ENCODE data around the gene DDX60.

Gene DDX60, protein sequence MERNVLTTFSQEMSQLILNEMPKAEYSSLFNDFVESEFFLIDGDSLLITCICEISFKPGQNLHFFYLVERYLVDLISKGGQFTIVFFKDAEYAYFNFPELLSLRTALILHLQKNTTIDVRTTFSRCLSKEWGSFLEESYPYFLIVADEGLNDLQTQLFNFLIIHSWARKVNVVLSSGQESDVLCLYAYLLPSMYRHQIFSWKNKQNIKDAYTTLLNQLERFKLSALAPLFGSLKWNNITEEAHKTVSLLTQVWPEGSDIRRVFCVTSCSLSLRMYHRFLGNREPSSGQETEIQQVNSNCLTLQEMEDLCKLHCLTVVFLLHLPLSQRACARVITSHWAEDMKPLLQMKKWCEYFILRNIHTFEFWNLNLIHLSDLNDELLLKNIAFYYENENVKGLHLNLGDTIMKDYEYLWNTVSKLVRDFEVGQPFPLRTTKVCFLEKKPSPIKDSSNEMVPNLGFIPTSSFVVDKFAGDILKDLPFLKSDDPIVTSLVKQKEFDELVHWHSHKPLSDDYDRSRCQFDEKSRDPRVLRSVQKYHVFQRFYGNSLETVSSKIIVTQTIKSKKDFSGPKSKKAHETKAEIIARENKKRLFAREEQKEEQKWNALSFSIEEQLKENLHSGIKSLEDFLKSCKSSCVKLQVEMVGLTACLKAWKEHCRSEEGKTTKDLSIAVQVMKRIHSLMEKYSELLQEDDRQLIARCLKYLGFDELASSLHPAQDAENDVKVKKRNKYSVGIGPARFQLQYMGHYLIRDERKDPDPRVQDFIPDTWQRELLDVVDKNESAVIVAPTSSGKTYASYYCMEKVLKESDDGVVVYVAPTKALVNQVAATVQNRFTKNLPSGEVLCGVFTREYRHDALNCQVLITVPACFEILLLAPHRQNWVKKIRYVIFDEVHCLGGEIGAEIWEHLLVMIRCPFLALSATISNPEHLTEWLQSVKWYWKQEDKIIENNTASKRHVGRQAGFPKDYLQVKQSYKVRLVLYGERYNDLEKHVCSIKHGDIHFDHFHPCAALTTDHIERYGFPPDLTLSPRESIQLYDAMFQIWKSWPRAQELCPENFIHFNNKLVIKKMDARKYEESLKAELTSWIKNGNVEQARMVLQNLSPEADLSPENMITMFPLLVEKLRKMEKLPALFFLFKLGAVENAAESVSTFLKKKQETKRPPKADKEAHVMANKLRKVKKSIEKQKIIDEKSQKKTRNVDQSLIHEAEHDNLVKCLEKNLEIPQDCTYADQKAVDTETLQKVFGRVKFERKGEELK (N-terminal part only)

DNA sequence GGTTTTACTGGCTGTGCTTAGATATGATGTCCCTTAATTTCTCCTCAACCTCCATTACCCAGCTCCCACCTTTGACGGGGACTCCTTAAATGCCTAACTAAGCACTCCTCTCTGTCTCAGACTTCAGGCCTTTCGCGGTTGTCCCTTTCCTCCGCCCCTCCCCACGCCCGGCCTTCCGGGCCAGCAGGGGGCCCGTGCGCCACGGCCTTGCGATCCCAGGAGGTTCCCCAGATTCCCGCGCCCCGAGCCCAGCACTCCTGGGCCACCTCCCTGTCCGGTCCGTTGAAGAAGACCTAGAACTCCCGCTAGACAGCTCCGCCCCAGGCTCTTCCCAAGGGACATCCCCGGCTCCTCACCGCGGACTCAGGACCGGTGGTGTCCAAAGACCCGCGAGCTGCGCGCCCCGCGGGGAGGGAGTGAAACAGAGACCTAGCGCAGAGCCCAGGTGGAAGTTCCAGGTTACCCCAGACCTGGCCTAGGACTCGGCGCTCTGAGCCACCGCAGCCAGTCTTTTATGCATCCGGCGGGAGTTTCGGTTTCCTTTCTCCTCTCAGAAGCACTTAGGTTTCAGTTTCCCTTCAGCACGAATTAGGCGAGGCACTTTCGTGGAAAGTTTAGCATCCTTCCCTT lies at the start of gene DDX60:
Gene DDX60 (minus strand): TSS at position 487 of the 630 bp plus-strand sequence. CDS start 7,493 bp downstream, outside the sequence.
- TF ChIP-seq, protein P1, sequence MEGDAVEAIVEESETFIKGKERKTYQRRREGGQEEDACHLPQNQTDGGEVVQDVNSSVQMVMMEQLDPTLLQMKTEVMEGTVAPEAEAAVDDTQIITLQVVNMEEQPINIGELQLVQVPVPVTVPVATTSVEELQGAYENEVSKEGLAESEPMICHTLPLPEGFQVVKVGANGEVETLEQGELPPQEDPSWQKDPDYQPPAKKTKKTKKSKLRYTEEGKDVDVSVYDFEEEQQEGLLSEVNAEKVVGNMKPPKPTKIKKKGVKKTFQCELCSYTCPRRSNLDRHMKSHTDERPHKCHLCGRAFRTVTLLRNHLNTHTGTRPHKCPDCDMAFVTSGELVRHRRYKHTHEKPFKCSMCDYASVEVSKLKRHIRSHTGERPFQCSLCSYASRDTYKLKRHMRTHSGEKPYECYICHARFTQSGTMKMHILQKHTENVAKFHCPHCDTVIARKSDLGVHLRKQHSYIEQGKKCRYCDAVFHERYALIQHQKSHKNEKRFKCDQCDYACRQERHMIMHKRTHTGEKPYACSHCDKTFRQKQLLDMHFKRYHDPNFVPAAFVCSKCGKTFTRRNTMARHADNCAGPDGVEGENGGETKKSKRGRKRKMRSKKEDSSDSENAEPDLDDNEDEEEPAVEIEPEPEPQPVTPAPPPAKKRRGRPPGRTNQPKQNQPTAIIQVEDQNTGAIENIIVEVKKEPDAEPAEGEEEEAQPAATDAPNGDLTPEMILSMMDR (IDR thresholded peaks at IDR 0.05; ENCODE audit: low read depth, low read length), result peak; percentile 56
- DNase-seq (ENCODE audit: low read depth in 2 of 2), result peak; percentile 80 to 85
- peak within 1 kb of the TSS; percentile 86 to 89 for H3K4me3 ChIP-seq (replicated peaks in 1 of 2; ENCODE audit: low read depth in 2 of 2, low read length in 2 of 2)

DNA sequence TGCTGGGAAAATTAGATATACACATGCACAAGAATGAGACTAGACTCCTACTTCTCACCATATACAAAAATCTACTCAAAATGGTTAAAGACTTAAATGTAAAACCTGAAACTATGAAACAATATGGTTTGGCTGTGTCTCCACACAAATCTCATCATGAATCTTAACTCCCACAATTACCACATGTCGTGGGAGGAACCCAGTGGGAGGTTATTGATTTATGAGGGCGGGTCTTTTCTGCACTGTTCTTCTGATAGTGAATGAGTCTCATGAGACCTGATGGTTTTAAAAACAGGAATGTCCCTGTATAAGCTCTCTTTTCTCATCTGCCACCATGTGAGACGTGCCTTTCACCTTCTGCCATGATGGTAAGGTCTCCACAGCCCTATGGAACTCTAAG lies 48.5 kb upstream of the DDX60 start:
- TF ChIP-seq, protein P1 (IDR thresholded peaks at IDR 0.05; ENCODE audit: low read depth, low read length), result no peak
- no peak overlapping the region for H3K4me3 ChIP-seq (replicated peaks in 1 of 2; ENCODE audit: low read depth in 2 of 2, low read length in 2 of 2)

DNA sequence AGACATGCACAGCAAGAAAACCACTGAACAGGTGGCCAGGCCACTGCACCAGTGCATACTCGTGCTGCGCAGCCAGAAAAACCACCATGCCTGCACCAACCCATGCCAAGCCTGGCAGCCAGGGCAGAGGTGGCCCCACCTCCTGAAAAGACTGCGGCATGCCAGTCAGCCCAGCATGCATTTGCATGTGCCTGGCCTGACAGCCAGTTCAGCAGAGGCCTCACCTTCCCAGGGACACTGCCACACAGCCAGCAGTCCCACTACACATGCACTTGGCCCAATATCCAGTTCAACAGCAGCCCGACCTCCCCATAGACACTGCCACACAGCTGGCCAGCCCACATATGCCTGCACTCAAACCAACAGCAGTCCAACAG lies 43.5 kb upstream of the DDX60 start:
- H3K4me3 ChIP-seq (replicated peaks in 1 of 2; ENCODE audit: low read depth in 2 of 2, low read length in 2 of 2), result no peak overlapping the region
- DNase-seq (ENCODE audit: low read depth in 2 of 2), result no peak
- TF ChIP-seq, protein P1 (IDR thresholded peaks at IDR 0.05; ENCODE audit: low read depth, low read length), result no peak

More for the DNA sequence above, 48.5 kb upstream of the DDX60 start:
- no peak for DNase-seq (ENCODE audit: low read depth in 2 of 2)

DNA sequence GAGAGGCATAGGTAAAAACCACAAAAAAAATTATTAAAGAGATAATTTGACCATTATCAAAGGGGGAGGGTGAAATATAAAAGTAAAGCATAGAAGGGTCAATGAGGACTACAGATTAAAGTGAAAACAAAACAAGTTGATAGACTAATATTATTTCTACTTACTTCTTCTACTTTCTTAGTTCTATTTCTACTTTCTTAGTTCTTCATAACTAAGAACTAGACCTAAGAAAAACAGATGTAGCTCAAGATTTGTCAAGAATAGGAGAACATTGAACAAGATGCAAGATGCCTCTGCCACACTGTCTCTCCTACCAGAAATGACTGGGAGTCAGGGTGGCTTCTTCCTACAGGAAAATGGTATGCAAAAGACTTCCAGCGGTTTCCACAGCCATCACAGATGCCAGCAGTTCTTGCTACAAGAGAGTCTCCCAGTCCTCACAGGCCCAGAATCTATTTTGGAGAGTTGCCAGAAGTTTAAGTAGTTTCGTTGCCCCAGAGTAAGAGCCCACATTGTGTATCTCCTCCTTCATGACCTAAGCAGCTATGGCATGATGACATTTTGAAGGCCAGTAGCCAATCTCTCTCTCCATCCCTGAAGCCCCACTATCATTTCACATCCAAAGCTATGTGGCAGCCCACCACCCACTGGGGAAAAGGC lies 42.9 kb upstream of the DDX60 start:
- TF ChIP-seq, protein P1 (IDR thresholded peaks at IDR 0.05; ENCODE audit: low read depth, low read length), result no peak
- DNase-seq (ENCODE audit: low read depth in 2 of 2), result peak in 1 of 2 donors; percentile 3
- H3K4me3 ChIP-seq (replicated peaks in 1 of 2; ENCODE audit: low read depth in 2 of 2, low read length in 2 of 2), result no peak overlapping the region

DNA sequence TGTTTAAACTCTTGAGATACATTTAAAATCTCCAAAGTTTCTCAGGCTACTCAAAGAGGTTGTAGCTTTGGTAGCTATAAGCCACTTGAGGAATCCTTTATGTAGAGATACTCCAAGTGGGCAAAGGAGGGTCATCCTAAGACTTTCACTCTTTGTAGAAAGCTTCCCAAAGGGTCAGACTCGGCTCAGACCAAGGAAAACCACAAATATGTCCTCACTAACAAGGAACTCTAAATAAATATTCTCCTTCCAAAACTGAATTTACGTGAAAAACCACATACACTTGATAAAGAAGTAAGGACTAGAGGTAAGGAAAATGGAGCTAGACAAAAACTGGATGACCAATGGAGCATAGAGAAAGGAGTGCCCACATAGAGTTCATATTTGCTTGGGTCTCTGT lies 41.7 kb upstream of the DDX60 start:
- TF ChIP-seq, protein P1 (IDR thresholded peaks at IDR 0.05; ENCODE audit: low read depth, low read length), result no peak
- no peak overlapping the region for H3K4me3 ChIP-seq (replicated peaks in 1 of 2; ENCODE audit: low read depth in 2 of 2, low read length in 2 of 2)
- no peak for DNase-seq (ENCODE audit: low read depth in 2 of 2)

Data from cardiac fibroblast (primary cell).